Camera-type eye (tissue), 1 donor: ENCODE data around the gene RMC1. TPM values are rescaled to one million over a fixed set of nuclear protein-coding genes. Genes with fewer than 3 reads are reported as not detected.

Experiments
- total RNA-seq: library from RNA; depleted of rRNA; stranded (reverse); fragments of >200 nt; gene quantifications from one replicate; pipeline ENCODE4 v1.2.3, GENCODE V29; 2014

The RMC1 gene
- total RNA-seq: 38.3 TPM

DNA sequence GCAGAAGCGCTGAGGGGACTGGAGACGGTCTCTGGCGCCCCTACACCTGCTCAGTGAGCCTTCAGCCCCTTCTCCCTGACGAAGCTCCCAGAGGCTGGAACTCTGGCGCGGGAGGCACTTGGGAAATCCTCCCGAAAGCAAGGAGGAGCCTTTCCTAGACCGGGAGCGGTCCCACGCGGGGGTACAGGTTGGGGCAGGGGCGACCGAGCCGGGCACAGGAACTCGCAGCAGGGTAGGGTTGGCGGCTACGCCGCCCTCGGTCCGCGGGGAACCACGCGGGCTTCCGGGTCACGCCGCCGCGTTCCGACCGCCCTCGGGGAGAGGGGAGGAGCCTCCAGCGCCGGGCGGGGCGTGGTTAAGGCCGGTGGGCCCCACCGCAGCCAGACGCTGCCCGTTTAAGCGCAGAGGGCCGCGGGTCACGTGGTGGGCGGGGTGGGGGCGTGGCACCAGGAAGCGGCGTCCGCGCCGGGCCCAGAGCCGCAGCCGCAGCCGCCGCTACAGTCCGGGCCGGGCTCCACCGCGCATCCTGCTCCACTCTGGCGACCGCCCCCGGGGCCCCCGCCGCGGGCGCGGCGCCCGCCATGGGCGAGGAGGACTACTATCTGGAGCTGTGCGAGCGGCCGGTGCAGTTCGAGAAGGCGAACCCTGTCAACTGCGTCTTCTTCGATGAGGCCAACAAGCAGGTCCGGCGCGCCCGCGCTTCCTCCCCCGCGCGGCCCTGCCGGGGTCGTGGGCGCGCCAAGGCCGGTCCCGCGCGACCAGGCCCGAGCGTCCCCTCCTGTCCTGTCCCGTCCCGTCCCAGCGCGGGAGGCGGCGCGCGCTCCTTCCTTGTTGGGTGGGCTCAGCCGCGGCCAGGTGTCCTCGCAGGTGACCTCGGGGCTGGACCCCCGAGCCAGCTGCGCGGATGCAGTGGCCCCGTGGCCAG is at the start of gene RMC1:
RMC1 (plus strand) TSS at position 474 of the 925 bp plus-strand sequence; CDS start at position 582, 108 bp downstream.

Other genes starting within 250 kb of the RMC1 start
- 91.9 TPM for gene RIOK3, start 50.2 kb upstream of the RMC1 start, total RNA-seq
- 53.3 TPM for gene NPC1, start 83.0 kb downstream of the RMC1 start, total RNA-seq
- gene ANKRD29, start 159.4 kb downstream of the RMC1 start, total RNA-seq: 6.7 TPM
- gene LAMA3, start 185.9 kb downstream of the RMC1 start, total RNA-seq: 25.9 TPM